Dermis microvascular lymphatic vessel endothelial cell (primary cell): ENCODE results near the gene GALNT2. TPM values are rescaled to one million over a fixed set of nuclear protein-coding genes. Genes with fewer than 3 reads are reported as not detected.
A peak's percentile ranks its signal among the peaks of the same experiment; 100 is the strongest.

Source experiments
- DNase-seq, 2 donors: peaks; one replicate each; pipeline versions ENCODE4 v3.0.0 to v3.0.0-alpha.2; 2010; ENCODE audit warnings: low read depth in 2 of 2
- total RNA-seq: library from RNA; depleted of rRNA; stranded (reverse); fragments of >200 nt; gene quantifications from 2 replicates; pipeline ENCODE4 v1.2.1, GENCODE V29; 2014

Gene GALNT2
- total RNA-seq, 1 donor from 2014 or later, result 38.1 TPM

- DNase-seq, result no peak
Observed at GRCh38 chr1:230287674-230288315, 220.8 kb downstream of the GALNT2 start.

GRCh38 chr1:230288641-230289349, 221.8 kb downstream of the GALNT2 start:
- DNase-seq, result no peak

- no peak for DNase-seq
Observed at GRCh38 chr1:230289350-230289644, 222.3 kb downstream of the GALNT2 start.

GRCh38 chr1:230291731-230292620, 224.9 kb downstream of the GALNT2 start:
- no peak for DNase-seq

GRCh38 chr1:230292689-230293389, 225.8 kb downstream of the GALNT2 start:
- DNase-seq, result no peak

- DNase-seq, result no peak
Observed at GRCh38 chr1:230293390-230293700, 226.3 kb downstream of the GALNT2 start.

GRCh38 chr1:230295367-230295766, 228.3 kb downstream of the GALNT2 start:
- no peak for DNase-seq

GRCh38 chr1:230299191-230300006, 232.4 kb downstream of the GALNT2 start:
- DNase-seq, result no peak

- DNase-seq, result no peak
Observed at GRCh38 chr1:230300322-230301301, 233.6 kb downstream of the GALNT2 start.

- DNase-seq, result peak; percentile 17 to 41
Observed at GRCh38 chr1:230301322-230301721, 234.3 kb downstream of the GALNT2 start.

GRCh38 chr1:230301822-230302221, 234.8 kb downstream of the GALNT2 start:
- no peak for DNase-seq

- no peak for DNase-seq
Observed at GRCh38 chr1:230303069-230303468, 236.0 kb downstream of the GALNT2 start.

GRCh38 chr1:230303822-230304221, 236.8 kb downstream of the GALNT2 start:
- DNase-seq, result peak; percentile 60 to 65

GRCh38 chr1:230306169-230306568, 239.1 kb downstream of the GALNT2 start:
- DNase-seq, result no peak

GRCh38 chr1:230307213-230307612, 240.2 kb downstream of the GALNT2 start:
- peak in 1 of 2 donors; percentile 24 for DNase-seq

GRCh38 chr1:230308039-230308438, 241.0 kb downstream of the GALNT2 start:
- DNase-seq, result peak in 1 of 2 donors; percentile 92

GRCh38 chr1:230308821-230309220, 241.8 kb downstream of the GALNT2 start:
- no peak for DNase-seq

- no peak for DNase-seq
Observed at GRCh38 chr1:230309646-230310177, 242.7 kb downstream of the GALNT2 start.

- peak; percentile 61 to 75 for DNase-seq
Observed at GRCh38 chr1:230310381-230311163, 243.5 kb downstream of the GALNT2 start.
